CD14-positive monocyte (primary cell): ENCODE results near the gene ITPRIP. TPM values are rescaled to one million over a fixed set of nuclear protein-coding genes. Genes with fewer than 3 reads are reported as not detected.

Source experiments
- DNase-seq, 3 donors: peaks; one replicate each; pipeline ENCODE4 v3.0.0-alpha.2; 2011 to 2022
- H2AFZ ChIP-seq: 2 replicates; pipeline ENCODE4 v1.6.0; 2012; ENCODE audit warnings: mild to moderate bottlenecking, low read depth, low read length, inconsistent platforms; ENCODE audit not compliant: insufficient read depth, poor library complexity, severe bottlenecking
- H3K27ac ChIP-seq, 2 donors: 1 replicate in 1 of 2; 2 replicates in 1 of 2; pipeline ENCODE4 v1.5.1; 2012 to 2013; ENCODE audit warnings: low read length in 2 of 2, control low read depth in 1 of 2, inconsistent platforms in 1 of 2, low read depth in 1 of 2, mild to moderate bottlenecking in 1 of 2
- H3K27me3 ChIP-seq, 2 donors: one replicate each; pipeline versions ENCODE4 v1.6.0 to v1.6.1; 2011 to 2013; ENCODE audit warnings: low read length in 2 of 2; ENCODE audit not compliant: control insufficient read depth in 2 of 2, insufficient read depth in 2 of 2
- H3K36me3 ChIP-seq, 2 donors: replicated peaks in 1 of 2; 1 replicate in 1 of 2; 2 replicates in 1 of 2; pipeline versions ENCODE4 v1.5.1 to v1.6.1; 2012 to 2013; ENCODE audit warnings: low read length in 2 of 2, control low read depth in 1 of 2, inconsistent platforms in 1 of 2, mild to moderate bottlenecking in 1 of 2; ENCODE audit not compliant: insufficient read depth in 2 of 2, control insufficient read depth in 1 of 2
- H3K4me1 ChIP-seq, 2 donors: 1 replicate in 1 of 2; 2 replicates in 1 of 2; pipeline versions ENCODE4 v1.5.1 to v1.6.1; 2012 to 2013; ENCODE audit warnings: low read length in 2 of 2, control low read depth in 1 of 2, inconsistent platforms in 1 of 2, mild to moderate bottlenecking in 1 of 2, moderate library complexity in 1 of 2; ENCODE audit not compliant: insufficient read depth in 2 of 2, control insufficient read depth in 1 of 2
- H3K4me2 ChIP-seq: replicated peaks from 2 replicates; pipeline ENCODE3; 2012; ENCODE audit warnings: low read length, moderate library complexity, mild to moderate bottlenecking; ENCODE audit not compliant: poor library complexity, severe bottlenecking; ENCODE audit errors: extremely low read depth
- H3K4me3 ChIP-seq, 3 experiments: fragments of 200-600 bp in 1 of 3; sonication (generic) in 1 of 3; replicated peaks in 1 of 3; 1 replicate in 2 of 3; 2 replicates in 1 of 3; pipeline ENCODE4 v1.5.1; 2011 to 2013; ENCODE audit warnings: low read length in 3 of 3, mild to moderate bottlenecking in 3 of 3, control low read depth in 2 of 3, low read depth in 2 of 3, inconsistent platforms in 1 of 3, moderate library complexity in 1 of 3
- H3K79me2 ChIP-seq: 2 replicates; pipeline ENCODE4 v1.6.0; 2012; ENCODE audit warnings: mild to moderate bottlenecking, control low read depth, inconsistent platforms, low read length, moderate library complexity; ENCODE audit not compliant: insufficient read depth
- H3K9ac ChIP-seq: 2 replicates; pipeline ENCODE4 v1.6.0; 2017; ENCODE audit warnings: low read length, mild to moderate bottlenecking; ENCODE audit not compliant: insufficient read depth, poor library complexity, severe bottlenecking
- H3K9me3 ChIP-seq, 2 donors: replicated peaks in 1 of 2; 1 replicate in 1 of 2; 2 replicates in 1 of 2; pipeline versions ENCODE4 v1.5.1 to v1.6.1; 2012 to 2013; ENCODE audit warnings: low read length in 2 of 2, control low read depth in 1 of 2; ENCODE audit not compliant: control insufficient read depth in 1 of 2, insufficient read depth in 1 of 2
- H4K20me1 ChIP-seq: 2 replicates; pipeline ENCODE4 v1.6.0; 2012; ENCODE audit warnings: mild to moderate bottlenecking, low read length, control low read depth, moderate library complexity; ENCODE audit not compliant: insufficient read depth
- H3K27ac Mint-ChIP-seq, 7 donors: one replicate each; pipeline ENCODE4 v1.8.0; 2020; ENCODE audit warnings: mild to moderate bottlenecking in 7 of 7, mixed read lengths in 7 of 7, moderate library complexity in 6 of 7, inconsistent platforms in 2 of 7
- H3K27me3 Mint-ChIP-seq, 3 donors: one replicate each; pipeline ENCODE4 v1.8.0; 2021 to 2022; ENCODE audit warnings: low read depth in 3 of 3, mild to moderate bottlenecking in 3 of 3, mixed read lengths in 3 of 3, moderate library complexity in 3 of 3, inconsistent platforms in 1 of 3
- H3K36me3 Mint-ChIP-seq, 2 donors: one replicate each; pipeline ENCODE4 v1.8.0; 2020; ENCODE audit warnings: mixed read lengths in 2 of 2, inconsistent platforms in 1 of 2, mild to moderate bottlenecking in 1 of 2
- H3K4me1 Mint-ChIP-seq: one replicate; pipeline ENCODE4 v1.8.0; 2020; ENCODE audit warnings: mild to moderate bottlenecking, mixed read lengths
- H3K4me3 Mint-ChIP-seq, 2 donors: one replicate each; pipeline ENCODE4 v1.8.0; 2020; ENCODE audit warnings: mild to moderate bottlenecking in 2 of 2, mixed read lengths in 2 of 2, moderate library complexity in 1 of 2
- H3K9me3 Mint-ChIP-seq, 7 donors: one replicate each; pipeline ENCODE4 v1.8.0; 2020 to 2022; ENCODE audit warnings: mixed read lengths in 7 of 7, mild to moderate bottlenecking in 6 of 7, moderate library complexity in 6 of 7, inconsistent platforms in 2 of 7
- WGBS: methylation state at CpG from one replicate; pipeline ENCODE4 v1.1.5; 2013; ENCODE audit warnings: missing lambda C conversion rate; ENCODE audit not compliant: insufficient coverage; 5-methylcytosine and 5-hydroxymethylcytosine counted together
- intact Hi-C, 2 donors: fragments of 100-400 bp; cut with micrococcal nuclease; formaldehyde crosslinking; loops; one replicate each; pipeline versions ENCODE4 v1.15.0 to v1.15.1; 2023
- polyA plus RNA-seq, 3 donors: library from polyadenylated mRNA; depleted of rRNA in 1 of 3; unstranded in 2 of 3; stranded (reverse) in 1 of 3; fragments of 300-500 nt in 2 of 3; fragments of >200 nt in 1 of 3; fragmentation: Illumina TruSeq in 2 of 3; gene quantifications; 1 replicate in 2 of 3; 2 replicates in 1 of 3; pipeline ENCODE4 v1.2.3, GENCODE V29; 2012 to 2021
- TF ChIP-seq, protein P1 (sequence below): fragments of 200-600 bp; IDR thresholded peaks from one replicate; pipeline ENCODE4 v1.8.0; 2022; ENCODE audit warnings: antibody characterized with exemption, mild to moderate bottlenecking

Gene ITPRIP
- polyA plus RNA-seq, 3 donors, result 27.5 to 76.6 (median 35.7) TPM

DNA sequence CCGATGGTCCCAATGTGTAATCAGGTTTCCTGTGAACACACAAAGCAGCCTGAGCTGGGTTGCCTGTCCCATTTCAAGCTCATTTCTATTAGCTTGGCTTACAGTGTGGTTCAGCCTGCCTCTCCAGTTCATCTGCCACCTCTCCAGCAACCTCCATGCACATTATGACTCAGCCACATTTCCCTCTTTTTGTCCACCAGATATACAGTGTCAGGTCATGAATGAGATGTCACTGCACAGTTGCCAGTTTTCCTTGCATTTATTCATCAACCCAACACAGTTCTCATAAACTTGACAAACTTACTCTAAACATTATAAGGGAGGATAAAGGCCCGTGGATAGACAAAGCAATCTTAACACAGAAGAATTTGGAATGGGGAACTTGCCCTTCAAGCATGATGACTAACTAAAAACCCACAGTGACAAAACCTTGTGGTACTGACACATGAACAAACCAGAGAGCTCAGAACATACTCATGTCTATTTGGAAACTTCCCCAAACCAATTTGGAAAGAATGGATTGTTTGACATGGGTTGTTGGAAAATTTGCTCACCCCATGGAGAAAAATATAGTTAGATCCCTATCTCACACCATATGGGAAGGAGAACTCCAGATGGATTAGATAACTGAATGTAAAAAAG lies 12.9 kb upstream of the ITPRIP start:
- DNase-seq, result peak; percentile 89 to 98 (median 97)
- H3K79me2 ChIP-seq, result no peaks in the 10 kb centered on the region
- peak overlapping the region; percentile 95 to 99 for H3K27ac ChIP-seq
- peak overlapping the region; percentile 70 for H3K9ac ChIP-seq
- Mint-ChIP-seq H3K36me3 (no peaks in the 10 kb centered on the region), H3K27ac (no peak overlapping the region), H3K9me3 (no peaks in the 10 kb centered on the region), H3K4me1 (peaks cover 8% of the 10 kb centered on the region), H3K4me3 (peak overlapping the region in 1 of 2 donors; percentile 80), H3K27me3 (peaks cover 0 to 1% (median 1%) of the 10 kb centered on the region in 3 donors)
- no peaks in the 10 kb centered on the region for H3K9me3 ChIP-seq
- H3K4me1 ChIP-seq, result peaks cover 84 to 92% of the 10 kb centered on the region in 2 donors
- 67% methylated on average over 1 of the region's 2 CpGs for WGBS
- TF ChIP-seq, protein P1, sequence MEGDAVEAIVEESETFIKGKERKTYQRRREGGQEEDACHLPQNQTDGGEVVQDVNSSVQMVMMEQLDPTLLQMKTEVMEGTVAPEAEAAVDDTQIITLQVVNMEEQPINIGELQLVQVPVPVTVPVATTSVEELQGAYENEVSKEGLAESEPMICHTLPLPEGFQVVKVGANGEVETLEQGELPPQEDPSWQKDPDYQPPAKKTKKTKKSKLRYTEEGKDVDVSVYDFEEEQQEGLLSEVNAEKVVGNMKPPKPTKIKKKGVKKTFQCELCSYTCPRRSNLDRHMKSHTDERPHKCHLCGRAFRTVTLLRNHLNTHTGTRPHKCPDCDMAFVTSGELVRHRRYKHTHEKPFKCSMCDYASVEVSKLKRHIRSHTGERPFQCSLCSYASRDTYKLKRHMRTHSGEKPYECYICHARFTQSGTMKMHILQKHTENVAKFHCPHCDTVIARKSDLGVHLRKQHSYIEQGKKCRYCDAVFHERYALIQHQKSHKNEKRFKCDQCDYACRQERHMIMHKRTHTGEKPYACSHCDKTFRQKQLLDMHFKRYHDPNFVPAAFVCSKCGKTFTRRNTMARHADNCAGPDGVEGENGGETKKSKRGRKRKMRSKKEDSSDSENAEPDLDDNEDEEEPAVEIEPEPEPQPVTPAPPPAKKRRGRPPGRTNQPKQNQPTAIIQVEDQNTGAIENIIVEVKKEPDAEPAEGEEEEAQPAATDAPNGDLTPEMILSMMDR, result no peak
- H2AFZ ChIP-seq, result no peak overlapping the region
- no peaks in the 10 kb centered on the region for H3K27me3 ChIP-seq
- intact Hi-C loops, result loop anchor here in 1 of 2 donors (5.0 to 10.0 kb wide), 3 partner anchors 59 to 436 kb away; partner anchors contain the start of genes CFAP43 and STN1
- H3K4me2 ChIP-seq, result peak overlapping the region; percentile 78
- H4K20me1 ChIP-seq, result no peaks in the 10 kb centered on the region
- no peaks in the 10 kb centered on the region for H3K36me3 ChIP-seq
- peak overlapping the region in 1 of 3 experiments; percentile 55 for H3K4me3 ChIP-seq

GRCh38 chr10:104350127-104350635 lies 11.9 kb upstream of the ITPRIP start:
- H3K4me1 ChIP-seq, result peaks cover 83 to 88% of the 10 kb centered on the region in 2 donors
- no peak overlapping the region for H2AFZ ChIP-seq
- no peak overlapping the region for H3K27ac Mint-ChIP-seq
- TF ChIP-seq, protein P1, result peak; percentile 66
- intact Hi-C loops, result loop anchor here in 1 of 2 donors (5.0 to 10.0 kb wide), 3 partner anchors 58 to 435 kb away; partner anchors contain the start of genes CFAP43 and STN1
- H3K36me3 Mint-ChIP-seq, result no peaks in the 10 kb centered on the region
- no peaks in the 10 kb centered on the region for H4K20me1 ChIP-seq
- H3K9ac ChIP-seq, result peak overlapping the region; percentile 70
- H3K4me1 Mint-ChIP-seq, result peaks cover 15% of the 10 kb centered on the region
- peak overlapping the region; percentile 78 for H3K4me2 ChIP-seq
- no CpG with 5 or more reads among the region's 6 CpGs for WGBS
- H3K27me3 Mint-ChIP-seq, result peaks cover 0 to 1% (median 1%) of the 10 kb centered on the region in 3 donors
- peak overlapping the region in 2 of 3 experiments; percentile 37 to 55 for H3K4me3 ChIP-seq
- no peaks in the 10 kb centered on the region for H3K9me3 ChIP-seq
- H3K36me3 ChIP-seq, result no peaks in the 10 kb centered on the region
- no peaks in the 10 kb centered on the region for H3K79me2 ChIP-seq
- no peaks in the 10 kb centered on the region for H3K27me3 ChIP-seq
- DNase-seq, result peak in 2 of 3 donors; percentile 68 to 75
- H3K27ac ChIP-seq, result peak overlapping the region; percentile 95 to 99
- H3K4me3 Mint-ChIP-seq, result no peak overlapping the region
- peaks cover 0 to 3% (median 0%) of the 10 kb centered on the region in 7 donors for H3K9me3 Mint-ChIP-seq
